Activated CD8-positive, alpha-beta memory T cell treated with anti-CD3 and anti-CD28 coated beads, Interleukin-2, amount 50 U/mL, for 48 hours (primary cell): ENCODE data around the gene VTI1A.

ENCODE experiments used
- DNase-seq: peaks from one replicate; pipeline ENCODE4 v3.0.0-alpha.2; 2020

VTI1A gene

GRCh38 chr10:112815269-112816032 lies 368.4 kb downstream of the VTI1A start:
- no peak for DNase-seq

GRCh38 chr10:112816033-112816430 lies 369.0 kb downstream of the VTI1A start:
- DNase-seq = no peak

- DNase-seq = no peak
Observed at GRCh38 chr10:112816891-112817290, 369.9 kb downstream of the VTI1A start.

- no peak for DNase-seq
Observed at GRCh38 chr10:112817981-112818777, 371.2 kb downstream of the VTI1A start.

- no peak for DNase-seq
Observed at GRCh38 chr10:112819231-112819630, 372.2 kb downstream of the VTI1A start.

GRCh38 chr10:112820320-112820719 lies 373.3 kb downstream of the VTI1A start:
- DNase-seq = no peak

- no peak for DNase-seq
Observed at GRCh38 chr10:112821038-112821437, 374.0 kb downstream of the VTI1A start.

GRCh38 chr10:112821663-112822062 lies 374.6 kb downstream of the VTI1A start:
- DNase-seq = no peak

GRCh38 chr10:112823007-112823406 lies 376.0 kb downstream of the VTI1A start:
- no peak for DNase-seq

GRCh38 chr10:112823604-112824003 lies 376.6 kb downstream of the VTI1A start:
- DNase-seq = no peak

GRCh38 chr10:112826018-112826697 lies 379.1 kb downstream of the VTI1A start:
- DNase-seq = no peak

GRCh38 chr10:112827086-112827485 lies 380.1 kb downstream of the VTI1A start:
- DNase-seq = no peak

- DNase-seq = no peak
Observed at GRCh38 chr10:112827951-112828350, 380.9 kb downstream of the VTI1A start.

- DNase-seq = no peak
Observed at GRCh38 chr10:112831859-112832258, 384.8 kb downstream of the VTI1A start.

GRCh38 chr10:112832361-112832878 lies 385.4 kb downstream of the VTI1A start:
- DNase-seq = no peak

- no peak for DNase-seq
Observed at GRCh38 chr10:112832959-112833358, 385.9 kb downstream of the VTI1A start.

- no peak for DNase-seq
Observed at GRCh38 chr10:112834751-112835181, 387.8 kb downstream of the VTI1A start.

- DNase-seq = no peak
Observed at GRCh38 chr10:112835217-112835715, 388.3 kb downstream of the VTI1A start.

GRCh38 chr10:112835944-112836451 lies 389.0 kb downstream of the VTI1A start:
- DNase-seq = no peak

GRCh38 chr10:112838784-112839481 lies 391.9 kb downstream of the VTI1A start:
- no peak for DNase-seq

- DNase-seq = no peak
Observed at GRCh38 chr10:112839928-112840654, 393.1 kb downstream of the VTI1A start.

- no peak for DNase-seq
Observed at GRCh38 chr10:112841549-112841948, 394.5 kb downstream of the VTI1A start.
